ENCODE results near the gene KLRK1. TPM values are rescaled to one million over a fixed set of nuclear protein-coding genes. Genes with fewer than 3 reads are reported as not detected.

The KLRK1 gene
- total RNA-seq, 1 experiment from 2014 or later: 2.3 TPM

DNA sequence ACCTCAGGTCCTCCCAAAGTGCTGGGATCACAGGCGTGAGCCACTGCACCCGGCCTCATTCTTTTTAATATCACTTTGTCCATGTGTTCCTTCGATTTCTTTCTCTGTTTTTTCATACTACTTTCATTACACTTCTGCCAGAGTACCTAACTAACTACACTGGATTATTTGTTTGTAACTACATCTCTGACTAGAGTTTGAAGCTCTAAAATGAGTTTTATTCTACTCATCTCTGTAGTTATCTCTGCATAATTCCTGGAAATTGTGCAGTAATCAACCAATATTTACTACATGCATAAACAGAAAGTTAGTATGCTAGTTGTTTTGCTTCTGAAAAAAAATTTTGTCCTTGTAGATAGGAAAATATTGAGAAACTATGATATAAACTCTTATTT is 15.2 kb downstream of the KLRK1 start:
- BruUV-seq (replicated peaks): no TSS peak
- no peak for ATAC-seq

More for the DNA sequence above, 15.2 kb downstream of the KLRK1 start:
- no peak overlapping the region for H2AFZ ChIP-seq (ENCODE audit: low read depth, low read length, poor library complexity, severe bottlenecking)
- H3K4me1 ChIP-seq (ENCODE audit: control insufficient read depth in 1 of 2, insufficient read depth in 2 of 2, low read length in 2 of 2): peaks cover 14 to 28% of the 10 kb centered on the region in 2 experiments; a peak in 3 of 4 replicates
- no peak overlapping the region for H3K4me3 ChIP-seq (replicated peaks in 1 of 2; ENCODE audit: low read depth in 1 of 2, low read length in 2 of 2)
- intact Hi-C loops (cut with micrococcal nuclease): no loop called here
- H3K4me2 ChIP-seq (ENCODE audit: low read length): no peak overlapping the region
- no peak overlapping the region for H3K27ac ChIP-seq (ENCODE audit: low read depth, low read length)
- H3K9me3 ChIP-seq (ENCODE audit: control insufficient read depth in 1 of 2, insufficient read depth in 1 of 2, low read depth in 1 of 2, low read length in 2 of 2): no peaks in the 10 kb centered on the region
- DNase-seq (ENCODE audit: low read depth, low spot score): no peak
- no peaks in the 10 kb centered on the region for H4K20me1 ChIP-seq (ENCODE audit: insufficient read depth)
- TF ChIP-seq, protein P1, sequence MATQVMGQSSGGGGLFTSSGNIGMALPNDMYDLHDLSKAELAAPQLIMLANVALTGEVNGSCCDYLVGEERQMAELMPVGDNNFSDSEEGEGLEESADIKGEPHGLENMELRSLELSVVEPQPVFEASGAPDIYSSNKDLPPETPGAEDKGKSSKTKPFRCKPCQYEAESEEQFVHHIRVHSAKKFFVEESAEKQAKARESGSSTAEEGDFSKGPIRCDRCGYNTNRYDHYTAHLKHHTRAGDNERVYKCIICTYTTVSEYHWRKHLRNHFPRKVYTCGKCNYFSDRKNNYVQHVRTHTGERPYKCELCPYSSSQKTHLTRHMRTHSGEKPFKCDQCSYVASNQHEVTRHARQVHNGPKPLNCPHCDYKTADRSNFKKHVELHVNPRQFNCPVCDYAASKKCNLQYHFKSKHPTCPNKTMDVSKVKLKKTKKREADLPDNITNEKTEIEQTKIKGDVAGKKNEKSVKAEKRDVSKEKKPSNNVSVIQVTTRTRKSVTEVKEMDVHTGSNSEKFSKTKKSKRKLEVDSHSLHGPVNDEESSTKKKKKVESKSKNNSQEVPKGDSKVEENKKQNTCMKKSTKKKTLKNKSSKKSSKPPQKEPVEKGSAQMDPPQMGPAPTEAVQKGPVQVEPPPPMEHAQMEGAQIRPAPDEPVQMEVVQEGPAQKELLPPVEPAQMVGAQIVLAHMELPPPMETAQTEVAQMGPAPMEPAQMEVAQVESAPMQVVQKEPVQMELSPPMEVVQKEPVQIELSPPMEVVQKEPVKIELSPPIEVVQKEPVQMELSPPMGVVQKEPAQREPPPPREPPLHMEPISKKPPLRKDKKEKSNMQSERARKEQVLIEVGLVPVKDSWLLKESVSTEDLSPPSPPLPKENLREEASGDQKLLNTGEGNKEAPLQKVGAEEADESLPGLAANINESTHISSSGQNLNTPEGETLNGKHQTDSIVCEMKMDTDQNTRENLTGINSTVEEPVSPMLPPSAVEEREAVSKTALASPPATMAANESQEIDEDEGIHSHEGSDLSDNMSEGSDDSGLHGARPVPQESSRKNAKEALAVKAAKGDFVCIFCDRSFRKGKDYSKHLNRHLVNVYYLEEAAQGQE (IDR thresholded peaks at IDR 0.05; ENCODE audit: low read depth): no peak
- TF ChIP-seq SIN3A (IDR thresholded peaks at IDR 0.05; ENCODE audit: low read depth) (no peak), EGR1 (IDR thresholded peaks at IDR 0.05; ENCODE audit: low read depth) (no peak), ZNF274 (IDR thresholded peaks at IDR 0.05; ENCODE audit: low read depth, low read length) (no peak), FOSL1 (IDR thresholded peaks at IDR 0.05; ENCODE audit: low read depth) (no peak)
- TF ChIP-seq, protein P2, sequence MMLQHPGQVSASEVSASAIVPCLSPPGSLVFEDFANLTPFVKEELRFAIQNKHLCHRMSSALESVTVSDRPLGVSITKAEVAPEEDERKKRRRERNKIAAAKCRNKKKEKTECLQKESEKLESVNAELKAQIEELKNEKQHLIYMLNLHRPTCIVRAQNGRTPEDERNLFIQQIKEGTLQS (IDR thresholded peaks at IDR 0.05): no peak
- TF ChIP-seq, protein P3, sequence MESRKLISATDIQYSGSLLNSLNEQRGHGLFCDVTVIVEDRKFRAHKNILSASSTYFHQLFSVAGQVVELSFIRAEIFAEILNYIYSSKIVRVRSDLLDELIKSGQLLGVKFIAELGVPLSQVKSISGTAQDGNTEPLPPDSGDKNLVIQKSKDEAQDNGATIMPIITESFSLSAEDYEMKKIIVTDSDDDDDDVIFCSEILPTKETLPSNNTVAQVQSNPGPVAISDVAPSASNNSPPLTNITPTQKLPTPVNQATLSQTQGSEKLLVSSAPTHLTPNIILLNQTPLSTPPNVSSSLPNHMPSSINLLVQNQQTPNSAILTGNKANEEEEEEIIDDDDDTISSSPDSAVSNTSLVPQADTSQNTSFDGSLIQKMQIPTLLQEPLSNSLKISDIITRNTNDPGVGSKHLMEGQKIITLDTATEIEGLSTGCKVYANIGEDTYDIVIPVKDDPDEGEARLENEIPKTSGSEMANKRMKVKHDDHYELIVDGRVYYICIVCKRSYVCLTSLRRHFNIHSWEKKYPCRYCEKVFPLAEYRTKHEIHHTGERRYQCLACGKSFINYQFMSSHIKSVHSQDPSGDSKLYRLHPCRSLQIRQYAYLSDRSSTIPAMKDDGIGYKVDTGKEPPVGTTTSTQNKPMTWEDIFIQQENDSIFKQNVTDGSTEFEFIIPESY (IDR thresholded peaks at IDR 0.05; ENCODE audit: extremely low read depth, insufficient replicate concordance, low read length): no peak
- no peak overlapping the region for H3K9ac ChIP-seq (ENCODE audit: low read length)
- no peaks in the 10 kb centered on the region for H3K27me3 ChIP-seq (ENCODE audit: insufficient read depth, low read length)
- no peaks in the 10 kb centered on the region for H3K36me3 ChIP-seq (ENCODE audit: control insufficient read depth in 1 of 2, insufficient read depth in 2 of 2, low read length in 2 of 2)
- no peaks in the 10 kb centered on the region for H3K9me2 ChIP-seq (ENCODE audit: insufficient read depth)
- ChIA-PET POLR2A (interaction anchor here (1.2 kb wide), 1 partner anchor 10 kb away, joined by 4 read pairs; no protein-coding TSS in a partner anchor), CTCF (no interaction called here), RAD21 (ENCODE audit: low non-redundant PET in 1 of 2, low total read pairs in 2 of 2, uncharacterized antibody in 2 of 2, unreplicated experiment in 2 of 2) (interaction anchor here (0.7 kb wide), 2 partner anchors 16 to 184 kb away, joined by 3 to 5 read pairs; no protein-coding TSS in a partner anchor)
- H3K79me2 ChIP-seq (ENCODE audit: insufficient read depth, low read length): no peaks in the 10 kb centered on the region

All from HCT116 (cell line).